HUES6 (cell line): ENCODE measurements around the gene ACSM3.

Experiments
- H3K27ac ChIP-seq: 2 replicates; pipeline ENCODE4 v1.7.0; 2013; ENCODE audit warnings: low read depth, mild to moderate bottlenecking, low read length, inconsistent platforms
- H3K27me3 ChIP-seq: 2 replicates; pipeline ENCODE4 v1.6.1; 2013; ENCODE audit warnings: low read length; ENCODE audit not compliant: control insufficient read depth, insufficient read depth
- H3K36me3 ChIP-seq: 2 replicates; pipeline ENCODE4 v1.6.1; 2013; ENCODE audit warnings: low read length; ENCODE audit not compliant: control insufficient read depth, insufficient read depth
- H3K4me1 ChIP-seq: 2 replicates; pipeline ENCODE4 v1.6.1; 2013; ENCODE audit warnings: low read length; ENCODE audit not compliant: control insufficient read depth, insufficient read depth
- H3K4me3 ChIP-seq: 2 replicates; pipeline ENCODE4 v1.5.1; 2013; ENCODE audit warnings: low read depth, low read length
- H3K9ac ChIP-seq: one replicate; pipeline ENCODE4 v1.6.1; 2013; ENCODE audit warnings: mild to moderate bottlenecking, low read length
- H3K9me3 ChIP-seq: 2 replicates; pipeline ENCODE4 v1.6.1; 2013; ENCODE audit warnings: low read depth, low read length; ENCODE audit not compliant: control insufficient read depth, insufficient read depth

The ACSM3 gene

DNA sequence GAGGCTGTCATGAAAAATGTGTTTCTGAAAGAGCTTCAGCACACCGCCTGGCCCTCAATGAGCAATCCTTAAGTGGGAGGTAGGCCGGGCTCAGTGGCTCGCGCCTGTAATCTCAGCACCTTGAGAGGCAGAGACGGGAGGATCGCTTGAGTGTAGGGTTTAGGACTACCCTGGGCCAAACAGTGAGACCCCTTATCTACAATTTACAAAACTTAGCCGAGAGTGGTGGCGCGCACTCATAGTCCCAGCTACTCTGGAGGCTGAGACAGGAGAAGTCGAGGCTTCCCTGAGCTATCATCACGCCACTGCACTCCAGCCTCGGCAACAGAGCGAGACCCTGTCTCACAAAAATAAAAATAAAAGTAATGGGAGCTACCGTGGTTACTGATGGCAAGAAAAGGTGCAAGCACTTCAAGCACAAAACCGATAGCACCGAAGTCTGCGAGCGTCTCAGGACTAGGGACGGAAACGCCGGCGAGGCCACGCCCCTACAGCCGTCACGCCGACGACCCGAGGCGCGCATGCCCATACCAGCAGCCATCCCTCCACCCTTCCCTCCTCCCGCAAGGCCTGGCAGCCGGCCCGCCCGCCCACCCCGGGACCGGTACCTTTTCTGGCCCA is 22.8 kb upstream of the ACSM3 start:
- Histone ChIP-seq H3K36me3 (peaks cover 34% of the 10 kb centered on the region), H3K4me1 (peaks cover 10% of the 10 kb centered on the region), H3K27ac (no peak overlapping the region; the same call in 1 of the 2 replicates), H3K27me3 (no peaks in the 10 kb centered on the region), H3K9me3 (0 out of 2 replicates have a peak, but pooled peaks cover 4% of the 10 kb centered on the region), H3K4me3 (peak overlapping the region; percentile 99), H3K9ac (peak overlapping the region; percentile 96)

GRCh38 chr16:20741554-20742285 is 22.1 kb upstream of the ACSM3 start, which contains the start of gene THUMPD1:
Gene THUMPD1 (minus strand): TSS chr16:20741818. CDS start chr16:20741739, 79 bp downstream.
- Histone ChIP-seq H3K4me3 (peak within 1 kb of the TSS; percentile 99), H3K4me1 (peaks cover 10% of the 10 kb centered on the region)

DNA sequence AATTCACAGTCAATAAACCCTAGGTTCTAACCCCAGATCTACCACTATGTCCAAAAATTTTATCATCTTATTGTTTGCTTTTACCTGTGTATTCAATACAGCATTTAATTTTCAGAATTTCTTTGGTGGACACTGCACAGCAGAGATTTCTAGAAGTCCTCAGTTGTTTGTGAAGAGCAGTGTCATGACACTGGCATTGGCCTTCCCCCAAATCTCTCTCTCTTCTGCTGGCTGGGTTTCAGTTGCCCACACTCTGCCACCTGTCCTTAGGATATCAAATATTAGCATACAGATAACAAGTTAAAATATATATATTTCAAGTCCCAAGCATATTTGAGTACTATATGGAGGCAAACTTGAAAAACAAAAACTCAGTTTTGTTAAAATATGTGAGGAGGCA is 20.2 kb upstream of the ACSM3 start:
- Histone ChIP-seq H3K27ac (no peak overlapping the region), H3K4me3 (no peak overlapping the region), H3K4me1 (peaks cover 10% of the 10 kb centered on the region), H3K27me3 (no peaks in the 10 kb centered on the region), H3K9me3 (peaks cover 19% of the 10 kb centered on the region), H3K9ac (no peak overlapping the region), H3K36me3 (peaks cover 8% of the 10 kb centered on the region)

More at GRCh38 chr16:20741554-20742285, 22.1 kb upstream of the ACSM3 start, which contains the start of gene THUMPD1:
- Histone ChIP-seq H3K27ac (peak within 1 kb of the TSS; percentile 72; the same call in 1 of the 2 replicates), H3K9ac (peak within 1 kb of the TSS; percentile 96), H3K36me3 (peaks cover 27% of the 10 kb centered on the region), H3K27me3 (no peaks in the 10 kb centered on the region), H3K9me3 (0 out of 2 replicates have a peak, but pooled peaks cover 4% of the 10 kb centered on the region)

- Histone ChIP-seq H3K9me3 (peaks cover 19% of the 10 kb centered on the region), H3K27ac (no peak overlapping the region), H3K4me1 (peaks cover 10% of the 10 kb centered on the region), H3K27me3 (no peaks in the 10 kb centered on the region), H3K4me3 (no peak overlapping the region), H3K9ac (no peak overlapping the region), H3K36me3 (peaks cover 1% of the 10 kb centered on the region)
Observed at GRCh38 chr16:20744922-20745440, 18.8 kb upstream of the ACSM3 start.

- H3K27ac ChIP-seq, result no peak overlapping the region
- H3K36me3 ChIP-seq, result no peaks in the 10 kb centered on the region
- H3K4me3 ChIP-seq, result no peak overlapping the region
- H3K27me3 ChIP-seq, result no peaks in the 10 kb centered on the region
- peaks cover 19% of the 10 kb centered on the region for H3K9me3 ChIP-seq
- 0 out of 2 replicates have a peak, but pooled peaks cover 3% of the 10 kb centered on the region for H3K4me1 ChIP-seq
- H3K9ac ChIP-seq, result no peak overlapping the region
Observed at GRCh38 chr16:20746461-20746860, 17.4 kb upstream of the ACSM3 start.

DNA sequence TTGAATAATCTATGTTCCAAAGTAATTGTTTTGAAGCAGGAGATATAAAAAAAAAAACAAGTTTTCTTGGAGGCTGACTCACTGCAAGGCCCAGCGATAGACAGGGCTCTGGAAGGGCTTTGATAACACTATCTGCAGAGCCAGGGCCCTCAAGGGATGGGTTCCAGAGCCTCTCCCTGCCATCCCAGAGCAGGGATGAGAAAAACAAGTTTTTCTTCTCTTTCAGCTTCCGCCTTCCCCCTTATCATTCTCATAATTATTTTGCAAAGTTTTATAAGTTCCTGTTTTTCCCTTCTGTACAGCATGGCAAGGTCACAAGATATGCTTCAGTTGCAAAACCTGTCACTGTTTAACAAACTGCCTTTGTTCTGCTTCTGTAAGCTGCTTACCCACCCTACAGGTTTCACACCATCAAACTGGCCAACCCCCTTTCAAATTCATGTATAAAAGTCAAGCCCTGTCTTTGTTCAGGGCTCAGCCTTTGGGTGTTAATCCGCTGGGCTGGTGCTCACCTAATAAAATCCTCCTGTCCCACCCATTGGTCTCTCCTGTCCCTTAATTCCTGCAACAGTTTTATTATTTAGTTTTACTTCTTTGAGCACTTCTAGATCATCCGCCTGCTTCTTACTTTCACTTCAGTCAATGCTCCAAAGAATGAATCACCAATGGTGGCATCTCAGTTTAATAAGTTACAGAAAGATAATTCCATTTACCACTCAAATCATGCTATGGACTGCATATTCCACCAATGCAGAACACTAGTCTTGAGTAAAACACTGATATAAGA is 16.6 kb upstream of the ACSM3 start:
- no peaks in the 10 kb centered on the region for H3K27me3 ChIP-seq
- no peak overlapping the region for H3K4me3 ChIP-seq
- H3K36me3 ChIP-seq, result no peaks in the 10 kb centered on the region
- peaks cover 18% of the 10 kb centered on the region for H3K9me3 ChIP-seq
- no peak overlapping the region for H3K9ac ChIP-seq
- no peaks in the 10 kb centered on the region for H3K4me1 ChIP-seq
- no peak overlapping the region for H3K27ac ChIP-seq

DNA sequence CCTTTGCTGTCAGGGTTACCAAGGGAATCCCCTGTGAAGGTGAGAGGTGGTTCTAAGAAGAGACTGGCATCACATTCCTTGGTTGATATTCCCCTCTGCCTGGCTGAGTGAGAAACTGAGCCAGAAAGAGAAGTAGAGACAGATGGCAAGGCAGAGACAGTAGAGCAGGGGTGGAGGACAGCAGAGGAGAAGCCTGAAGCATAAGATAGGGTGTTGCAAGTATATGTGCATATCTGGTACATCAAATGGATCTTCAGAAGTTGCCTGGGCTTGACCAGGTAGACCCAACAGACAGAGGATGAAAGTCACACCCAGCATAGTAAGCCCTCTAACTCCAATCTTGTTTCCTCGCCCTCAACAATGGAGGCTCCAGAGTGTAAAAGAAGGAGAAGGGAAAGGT is 14.3 kb upstream of the ACSM3 start:
- Histone ChIP-seq H3K9me3 (peaks cover 16% of the 10 kb centered on the region), H3K9ac (no peak overlapping the region), H3K4me3 (no peak overlapping the region), H3K36me3 (no peaks in the 10 kb centered on the region), H3K27ac (no peak overlapping the region), H3K4me1 (no peaks in the 10 kb centered on the region), H3K27me3 (peaks cover 6% of the 10 kb centered on the region; the same call in 1 of the 2 replicates)

DNA sequence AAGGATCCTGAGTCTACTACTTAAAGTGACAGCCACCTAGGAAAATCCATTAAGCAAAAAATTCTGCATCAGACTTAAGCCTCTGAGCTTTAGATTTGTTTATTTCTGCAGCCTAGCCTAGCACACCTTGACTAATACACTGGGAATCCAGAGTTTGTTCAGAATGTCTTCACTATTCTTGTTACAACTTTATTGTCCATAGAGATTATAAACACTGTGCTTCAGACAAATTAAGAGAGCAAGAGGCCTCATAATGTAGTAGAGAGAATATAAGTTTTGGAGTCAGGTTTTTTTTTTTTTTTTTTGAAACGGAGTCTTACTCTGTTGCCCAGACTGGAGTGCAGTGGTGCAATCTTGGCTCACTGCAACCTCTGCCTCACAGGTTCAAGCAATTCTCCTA is 13.3 kb upstream of the ACSM3 start:
- Histone ChIP-seq H3K4me1 (no peaks in the 10 kb centered on the region), H3K27me3 (peaks cover 12% of the 10 kb centered on the region; the same call in 1 of the 2 replicates), H3K36me3 (no peaks in the 10 kb centered on the region), H3K4me3 (no peak overlapping the region), H3K9me3 (peaks cover 16% of the 10 kb centered on the region), H3K27ac (no peak overlapping the region), H3K9ac (no peak overlapping the region)

DNA sequence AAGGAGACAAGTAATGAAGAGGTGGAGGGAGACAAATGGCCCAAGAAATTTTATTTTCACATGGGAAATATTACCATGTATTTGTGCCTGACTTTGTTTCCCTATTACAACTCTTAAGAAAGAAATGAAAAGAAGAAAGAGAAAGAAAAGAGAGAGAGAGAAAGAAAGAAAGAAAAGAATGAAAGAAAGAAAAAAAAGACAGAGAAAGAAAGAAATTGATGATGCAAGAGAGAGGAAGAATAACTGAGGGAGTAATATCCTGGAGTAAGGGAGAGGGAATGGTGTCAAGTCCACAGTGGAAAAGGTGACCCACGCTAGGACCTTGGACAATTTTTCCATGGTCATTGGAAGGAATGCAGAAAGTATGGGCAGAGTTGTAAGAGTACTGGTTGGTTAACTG is 10.1 kb upstream of the ACSM3 start:
- Histone ChIP-seq H3K9me3 (no peaks in the 10 kb centered on the region), H3K36me3 (no peaks in the 10 kb centered on the region), H3K9ac (no peak overlapping the region), H3K27me3 (peaks cover 12% of the 10 kb centered on the region; the same call in 1 of the 2 replicates), H3K4me1 (no peaks in the 10 kb centered on the region), H3K27ac (no peak overlapping the region), H3K4me3 (no peak overlapping the region)

- Histone ChIP-seq H3K27ac (no peak overlapping the region), H3K27me3 (peaks cover 12% of the 10 kb centered on the region; the same call in 1 of the 2 replicates)
Observed at GRCh38 chr16:20755238-20755637, 8.6 kb upstream of the ACSM3 start.

More at GRCh38 chr16:20755238-20755637, 8.6 kb upstream of the ACSM3 start:
- Histone ChIP-seq H3K4me3 (no peak overlapping the region), H3K4me1 (no peaks in the 10 kb centered on the region), H3K9me3 (no peaks in the 10 kb centered on the region), H3K36me3 (no peaks in the 10 kb centered on the region), H3K9ac (no peak overlapping the region)
